GM23248 (cell line): ENCODE data around the gene JDP2.

Experiments
- EZH2 ChIP-seq: fragments of 200-600 bp; sonication (generic); IDR thresholded peaks from 2 replicates; pipeline ENCODE4 v1.6.1; 2018; ENCODE audit warnings: antibody characterized with exemption, mild to moderate bottlenecking; ENCODE audit not compliant: insufficient read depth, poor library complexity, severe bottlenecking
- EZH2phosphoT487 ChIP-seq: fragments of 200-600 bp; sonication (generic); IDR thresholded peaks from 2 replicates; pipeline ENCODE4 v1.6.1; 2018; ENCODE audit warnings: antibody characterized with exemption, moderate library complexity, mild to moderate bottlenecking, low read depth; ENCODE audit not compliant: insufficient read depth

GRCh38 chr14:75470238-75470797, 42.5 kb downstream of the JDP2 start:
- TF ChIP-seq EZH2 (no peak), EZH2phosphoT487 (no peak)
